ENCODE data around the gene CAMTA2. TPM values are rescaled to one million over a fixed set of nuclear protein-coding genes. Genes with fewer than 3 reads are reported as not detected.

The CAMTA2 gene
- total RNA-seq, 1 experiment from 2014 or later, result 51.1 TPM

GRCh38 chr17:4986403-4986802 lies 1.1 kb downstream of the CAMTA2 start:
- Histone ChIP-seq H4K20me1 (ENCODE audit: insufficient read depth) (no peaks in the 10 kb centered on the region), H3K36me3 (ENCODE audit: low read depth) (no peaks in the 10 kb centered on the region), H3K4me2 (peak overlapping the region; percentile 93), H3K4me3 (peak overlapping the region; percentile 95), H3K4me1 (replicated peaks; ENCODE audit: insufficient read depth) (peaks cover 23% of the 10 kb centered on the region), H3K27me3 (ENCODE audit: insufficient read depth, low read depth) (no peaks in the 10 kb centered on the region), H3K27ac (peak overlapping the region; percentile 25), H3K9me3 (ENCODE audit: insufficient read depth, low read depth) (no peaks in the 10 kb centered on the region), H3K79me2 (ENCODE audit: low read depth) (no peaks in the 10 kb centered on the region), H2AFZ (peak overlapping the region; percentile 98), H3F3A (ENCODE audit: insufficient read depth, low read depth) (peaks cover 35% of the 10 kb centered on the region), H3K9me2 (ENCODE audit: insufficient read depth) (no peaks in the 10 kb centered on the region)
- ChIA-PET CTCF (interaction anchor here (1.1 to 2.0 kb wide), 2 partner anchors 18 to 78 kb away, joined by 5 to 10 read pairs; partner anchors contain the start of gene SPAG7), POLR2A (ENCODE audit: unreplicated experiment) (interaction anchor here (0.7 to 1.0 kb wide), 3 partner anchors 12 to 47 kb away, joined by 3 to 4 read pairs (median 4); partner anchors contain the start of genes KIF1C, RNF167, SLC25A11 and SPAG7)
- intact Hi-C loops (cut with micrococcal nuclease; ENCODE audit: unreplicated experiment), result no loop called here
- no peak for TF ChIP-seq CTCF (conservative IDR thresholded peaks at IDR 0.05)
- TF ChIP-seq EZH2 (IDR thresholded peaks at IDR 0.05; ENCODE audit: low read depth), result no peak
- no TSS peak for BruUV-seq (replicated peaks)
- DNase-seq, result peak in 1 of 2 experiments; percentile 37

- H3K79me2 ChIP-seq (ENCODE audit: low read depth), result no peaks in the 10 kb centered on the region
- CTCF ChIA-PET, result interaction anchor here (0.7 kb wide), 1 partner anchor 486 kb away, joined by 3 read pairs; no protein-coding TSS in a partner anchor
- POLR2A ChIA-PET (ENCODE audit: unreplicated experiment), result interaction anchor here (0.5 kb wide), 1 partner anchor 74 kb away, joined by 3 read pairs; no protein-coding TSS in a partner anchor
- BruUV-seq (replicated peaks), result no TSS peak
- peaks cover 12% of the 10 kb centered on the region for H3K4me1 ChIP-seq (replicated peaks; ENCODE audit: insufficient read depth)
- no peak overlapping the region for H3K27ac ChIP-seq
- no peak for DNase-seq
- H2AFZ ChIP-seq, result no peak overlapping the region
- no peak overlapping the region for H3K4me3 ChIP-seq
- H3K9me3 ChIP-seq (ENCODE audit: insufficient read depth, low read depth), result no peaks in the 10 kb centered on the region
- no peaks in the 10 kb centered on the region for H3K9me2 ChIP-seq (ENCODE audit: insufficient read depth)
- H3K4me2 ChIP-seq, result no peak overlapping the region
- no peaks in the 10 kb centered on the region for H3K36me3 ChIP-seq (ENCODE audit: low read depth)
- peaks cover 22% of the 10 kb centered on the region for H3F3A ChIP-seq (ENCODE audit: insufficient read depth, low read depth)
- intact Hi-C loops (cut with micrococcal nuclease; ENCODE audit: unreplicated experiment), result no loop called here
- TF ChIP-seq CTCF (conservative IDR thresholded peaks at IDR 0.05) (no peak), EZH2 (IDR thresholded peaks at IDR 0.05; ENCODE audit: low read depth) (no peak)
- H4K20me1 ChIP-seq (ENCODE audit: insufficient read depth), result peaks cover 3% of the 10 kb centered on the region; the same call in 1 of the 2 replicates
- no peaks in the 10 kb centered on the region for H3K27me3 ChIP-seq (ENCODE audit: insufficient read depth, low read depth)
Observed at GRCh38 chr17:4982305-4982704, 5.2 kb downstream of the CAMTA2 start.

- ChIA-PET CTCF (no interaction called here), POLR2A (ENCODE audit: unreplicated experiment) (no interaction called here)
- no peaks in the 10 kb centered on the region for H3K9me3 ChIP-seq (ENCODE audit: insufficient read depth, low read depth)
- DNase-seq, result no peak
- no peaks in the 10 kb centered on the region for H3K9me2 ChIP-seq (ENCODE audit: insufficient read depth)
- no peak overlapping the region for H3K4me3 ChIP-seq
- no peak overlapping the region for H2AFZ ChIP-seq
- H4K20me1 ChIP-seq (ENCODE audit: insufficient read depth), result peaks cover 3% of the 10 kb centered on the region; the same call in 1 of the 2 replicates
- H3K79me2 ChIP-seq (ENCODE audit: low read depth), result no peaks in the 10 kb centered on the region
- no peaks in the 10 kb centered on the region for H3K36me3 ChIP-seq (ENCODE audit: low read depth)
- H3K4me1 ChIP-seq (replicated peaks; ENCODE audit: insufficient read depth), result peaks cover 1% of the 10 kb centered on the region
- H3K27ac ChIP-seq, result no peak overlapping the region
- intact Hi-C loops (cut with micrococcal nuclease; ENCODE audit: unreplicated experiment), result loop anchor here (1.0 kb wide), 1 partner anchor 82 kb away; no protein-coding TSS in a partner anchor
- peaks cover 11% of the 10 kb centered on the region; the same call in 1 of the 2 replicates for H3F3A ChIP-seq (ENCODE audit: insufficient read depth, low read depth)
- no TSS peak for BruUV-seq (replicated peaks)
- H3K4me2 ChIP-seq, result no peak overlapping the region
- no peaks in the 10 kb centered on the region for H3K27me3 ChIP-seq (ENCODE audit: insufficient read depth, low read depth)
- TF ChIP-seq EZH2 (IDR thresholded peaks at IDR 0.05; ENCODE audit: low read depth), result no peak
- peak; percentile 98 for TF ChIP-seq CTCF (conservative IDR thresholded peaks at IDR 0.05)
Observed at GRCh38 chr17:4980644-4981216, 6.7 kb downstream of the CAMTA2 start.
